Ovary (tissue), 3 donors: ENCODE data around the gene RNF187.

ENCODE experiments used
- CTCF ChIP-seq, 3 donors: fragments of 450-650 bp in 2 of 3; fragments of 200-600 bp in 1 of 3; IDR thresholded peaks; one replicate each; pipeline versions ENCODE4 v1.5.1 to v1.8.0; 2016 to 2022; ENCODE audit warnings: antibody characterized with exemption in 3 of 3, mild to moderate bottlenecking in 1 of 3
- POLR2A ChIP-seq: fragments of 450-650 bp; IDR thresholded peaks from one replicate; pipeline ENCODE4 v1.6.1; 2017; ENCODE audit warnings: antibody characterized with exemption, mild to moderate bottlenecking, moderate library complexity
- donor health status: DM: no; HTN: no; CAD: no.

DNA sequence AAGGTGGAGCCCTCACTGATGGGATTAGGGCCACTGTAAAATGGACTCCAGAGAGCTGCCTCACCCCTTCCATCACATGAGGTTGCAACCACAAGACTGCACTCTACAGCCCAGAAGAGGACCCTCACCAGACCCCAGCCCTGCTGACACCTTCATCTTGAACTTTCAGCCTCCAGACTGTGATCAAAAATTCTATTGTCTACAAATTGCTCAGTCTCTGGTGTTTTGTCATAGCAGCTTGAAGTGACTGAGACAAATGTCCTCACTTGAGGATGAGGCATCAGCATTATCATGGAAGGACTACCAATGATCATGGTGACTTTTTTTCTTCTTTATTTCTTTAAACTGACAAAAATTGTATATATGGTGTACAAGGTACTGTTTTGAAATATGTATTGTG is 43.8 kb upstream of the RNF187 start:
- TF ChIP-seq POLR2A (no peak), CTCF (IDR thresholded peaks at IDR 0.05) (no peak)
